Large intestine (tissue), 3 donors: ENCODE results near the gene FOXA3. TPM values are rescaled to one million over a fixed set of nuclear protein-coding genes. Genes with fewer than 3 reads are reported as not detected.

Source experiments
- DNase-seq, 2 donors: peaks; one replicate each; pipeline versions ENCODE4 v3.0.0 to v3.0.0-alpha.2; 2013
- H3K27ac ChIP-seq: one replicate; pipeline ENCODE4 v1.5.1; 2013; ENCODE audit warnings: low read length
- H3K27me3 ChIP-seq: 2 replicates; pipeline ENCODE4 v1.6.1; 2013; ENCODE audit warnings: low read length; ENCODE audit not compliant: control insufficient read depth, insufficient read depth
- H3K36me3 ChIP-seq: 2 replicates; pipeline ENCODE4 v1.6.1; 2013; ENCODE audit warnings: low read length; ENCODE audit not compliant: control insufficient read depth, insufficient read depth
- H3K4me1 ChIP-seq: one replicate; pipeline ENCODE4 v1.6.1; 2013; ENCODE audit warnings: low read length; ENCODE audit not compliant: control insufficient read depth, insufficient read depth
- H3K4me3 ChIP-seq: one replicate; pipeline ENCODE4 v1.5.1; 2013; ENCODE audit warnings: low read length
- H3K9me3 ChIP-seq: one replicate; pipeline ENCODE4 v1.6.1; 2013; ENCODE audit warnings: mild to moderate bottlenecking, low read depth, low read length, moderate library complexity; ENCODE audit not compliant: control insufficient read depth
- WGBS: methylation state at CpG from one replicate; pipeline ENCODE4 v1.1.5; 2013; ENCODE audit warnings: low lambda C conversion rate; ENCODE audit not compliant: insufficient coverage; 5-methylcytosine and 5-hydroxymethylcytosine counted together
- polyA plus RNA-seq: library from polyadenylated mRNA; unstranded; fragments of 120-200 nt; gene quantifications from one replicate; pipeline ENCODE4 v1.2.1, GENCODE V29; 2013

The FOXA3 gene
- polyA plus RNA-seq, 1 donor: 21.3 TPM

GRCh38 chr19:45881909-45882528, 17.9 kb downstream of the FOXA3 start:
- peaks cover 62% of the 10 kb centered on the region for H3K4me1 ChIP-seq
- H3K9me3 ChIP-seq: peaks cover 11% of the 10 kb centered on the region
- no CpG with 5 or more reads among the region's 4 CpGs for WGBS
- H3K4me3 ChIP-seq: peak overlapping the region; percentile 39
- no peaks in the 10 kb centered on the region for H3K27me3 ChIP-seq
- H3K27ac ChIP-seq: peak overlapping the region; percentile 84
- peak; percentile 82 to 96 for DNase-seq
- H3K36me3 ChIP-seq: peaks cover 11% of the 10 kb centered on the region

DNA sequence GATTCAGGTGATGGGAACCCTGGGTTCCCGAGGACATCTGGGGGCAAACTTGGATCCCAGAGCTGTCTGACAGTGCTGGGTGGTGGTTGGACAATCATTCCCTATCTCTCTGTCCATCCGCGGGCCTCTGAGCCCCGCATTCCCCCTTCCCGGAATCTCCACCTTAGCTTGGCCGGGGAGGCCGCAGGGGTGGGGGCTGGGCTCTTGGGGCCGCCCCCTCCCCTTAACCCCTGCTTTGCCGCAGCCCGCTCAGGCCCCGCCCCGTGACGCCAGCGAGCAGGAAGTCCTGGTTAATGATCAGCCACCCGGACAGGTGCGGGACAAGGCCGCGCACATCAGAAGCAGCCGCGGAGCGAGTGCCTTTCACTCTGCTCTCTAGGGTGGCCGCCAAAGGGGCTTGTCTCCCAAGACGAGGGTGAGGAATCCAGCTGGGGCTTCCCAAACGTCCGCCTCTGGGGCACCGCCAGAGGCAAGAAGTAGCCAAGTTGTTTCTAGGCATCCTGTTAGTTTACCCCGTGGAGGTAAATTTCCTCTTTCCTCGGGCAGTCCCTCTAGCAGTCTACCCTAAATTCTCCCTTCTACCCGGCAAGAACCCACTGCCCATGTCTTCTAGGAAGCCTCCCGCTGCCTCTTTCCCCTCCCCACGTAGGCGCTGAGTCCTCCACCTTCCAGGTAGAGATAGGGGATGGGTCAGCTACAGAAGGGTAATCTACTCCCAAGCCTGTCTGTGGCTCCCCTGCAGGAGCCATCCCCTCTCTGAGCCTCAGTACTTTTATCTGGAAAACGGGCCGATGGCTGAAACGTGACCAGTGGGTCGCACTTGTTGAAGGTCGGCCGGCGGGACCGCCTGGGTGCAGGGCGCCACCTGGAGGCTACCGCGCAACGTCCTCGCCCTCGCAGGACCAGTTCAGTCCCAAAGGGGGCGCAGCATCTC, 18.8 kb downstream of the FOXA3 start:
- WGBS: 20% methylated on average over 1 of the region's 47 CpGs
- DNase-seq: peak; percentile 93 to 97
- H3K4me1 ChIP-seq: peaks cover 58% of the 10 kb centered on the region
- peak overlapping the region; percentile 39 for H3K4me3 ChIP-seq
- H3K36me3 ChIP-seq: peaks cover 11% of the 10 kb centered on the region
- H3K27ac ChIP-seq: peak overlapping the region; percentile 84
- no peaks in the 10 kb centered on the region for H3K27me3 ChIP-seq
- peaks cover 11% of the 10 kb centered on the region for H3K9me3 ChIP-seq

GRCh38 chr19:45883586-45883880, 19.4 kb downstream of the FOXA3 start:
- no peak for DNase-seq
- peaks cover 51% of the 10 kb centered on the region for H3K4me1 ChIP-seq
- H3K27ac ChIP-seq: no peak overlapping the region
- peak overlapping the region; percentile 32 for H3K4me3 ChIP-seq
- no CpG with 5 or more reads among the region's 5 CpGs for WGBS
- H3K36me3 ChIP-seq: peaks cover 11% of the 10 kb centered on the region
- no peaks in the 10 kb centered on the region for H3K27me3 ChIP-seq
- H3K9me3 ChIP-seq: peaks cover 11% of the 10 kb centered on the region

- peaks cover 48% of the 10 kb centered on the region for H3K4me1 ChIP-seq
- H3K36me3 ChIP-seq: peaks cover 11% of the 10 kb centered on the region
- no peak overlapping the region for H3K27ac ChIP-seq
- DNase-seq: no peak
- H3K27me3 ChIP-seq: no peaks in the 10 kb centered on the region
- WGBS: no CpG with 5 or more reads among the region's 57 CpGs
- H3K4me3 ChIP-seq: peak overlapping the region; percentile 32
- H3K9me3 ChIP-seq: peaks cover 11% of the 10 kb centered on the region
Measured at GRCh38 chr19:45883881-45884681, 20.0 kb downstream of the FOXA3 start.

DNA sequence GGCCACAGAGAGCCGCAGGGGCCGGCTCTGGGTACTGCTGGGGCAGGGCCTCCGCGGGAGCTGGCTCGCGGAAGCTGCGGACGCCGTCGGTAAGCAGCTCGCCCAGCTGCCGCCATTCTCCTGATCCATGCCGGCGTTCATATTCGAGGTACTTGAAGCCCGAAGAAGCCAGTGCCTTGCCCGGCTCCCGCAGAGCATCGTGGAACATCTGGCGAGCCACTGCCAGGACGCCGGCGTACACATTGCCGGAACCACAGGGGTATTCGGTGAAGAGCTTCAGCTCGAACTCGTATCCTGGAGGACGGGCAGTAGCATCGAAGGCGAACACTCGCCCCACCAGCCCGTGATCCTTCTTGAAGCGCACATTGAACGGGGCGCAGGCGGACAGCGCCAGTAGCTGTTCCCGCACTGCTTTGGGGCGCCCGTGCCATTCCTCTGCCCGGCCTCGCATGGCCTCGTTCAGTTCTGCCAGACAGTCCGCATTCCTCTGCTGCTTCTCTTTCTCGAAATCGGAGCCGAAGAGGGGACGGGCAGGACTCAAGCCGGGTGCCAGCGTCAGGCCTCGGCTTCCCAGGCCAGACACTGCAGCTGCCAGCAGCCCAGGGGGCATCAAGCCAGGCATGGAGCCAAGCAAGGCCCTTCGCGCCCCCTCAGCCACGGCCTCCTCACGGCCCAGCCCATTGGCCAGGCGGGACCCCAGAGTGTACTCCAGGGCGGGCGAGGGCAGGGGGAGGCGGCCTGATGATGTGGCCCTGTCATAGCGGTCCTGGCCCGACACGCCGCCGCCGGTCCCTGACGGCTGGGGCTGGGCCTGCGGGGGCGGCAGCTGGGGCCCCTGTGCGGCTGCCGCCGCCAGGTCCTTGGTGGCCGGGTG, 20.8 kb downstream of the FOXA3 start:
- Histone ChIP-seq H3K4me1 (peaks cover 47% of the 10 kb centered on the region), H3K36me3 (peaks cover 12% of the 10 kb centered on the region)
- WGBS: no CpG with 5 or more reads among the region's 72 CpGs

DNA sequence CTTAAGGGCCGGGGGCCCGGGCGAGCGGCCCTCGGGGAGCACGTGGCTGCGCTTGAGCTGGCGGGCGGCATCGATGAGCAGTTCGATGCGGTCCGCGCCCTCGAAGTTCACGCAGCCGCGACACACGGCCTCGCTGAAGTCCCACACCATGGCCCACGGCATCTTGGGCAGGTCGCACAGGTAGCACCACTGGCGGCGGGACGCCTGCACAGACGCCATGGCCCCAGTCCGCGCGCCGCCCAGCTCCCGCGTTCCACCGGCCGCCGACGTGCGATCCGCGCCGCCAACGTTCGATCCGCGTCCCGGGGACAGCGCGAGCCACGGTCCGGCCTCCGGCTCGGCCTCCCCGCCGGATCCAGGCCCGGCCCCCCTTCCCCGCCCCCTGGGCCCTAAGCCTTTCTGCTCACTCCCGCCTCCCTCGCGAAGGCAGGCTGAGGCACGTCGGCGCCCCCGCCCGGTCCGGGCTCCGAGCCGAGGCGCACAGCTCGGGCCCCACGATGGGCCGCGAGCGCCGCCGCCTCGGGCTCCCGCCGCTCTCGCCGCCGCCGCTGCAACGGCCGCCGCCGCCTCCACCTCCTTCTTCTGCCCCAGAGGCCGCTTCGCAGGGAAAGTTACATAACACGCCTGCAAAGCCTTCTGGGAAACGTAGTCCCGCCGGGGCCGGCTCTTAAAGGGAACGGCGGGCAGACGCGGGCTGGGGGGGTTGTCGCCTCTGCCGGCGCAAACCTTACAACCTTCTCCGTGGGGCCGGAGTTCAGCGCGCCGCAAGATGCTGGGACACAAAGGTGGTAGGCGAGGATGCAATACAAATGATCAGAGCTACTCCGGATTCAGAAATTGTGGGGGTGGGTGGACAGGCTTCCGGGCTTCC, 21.7 kb downstream of the FOXA3 start, which contains the start of gene IRF2BP1:
IRF2BP1 (minus strand) TSS at position 586 of the 871 bp plus-strand sequence; CDS start at position 219, 367 bp downstream.
- H3K36me3 ChIP-seq: peaks cover 12% of the 10 kb centered on the region
- peak within 1 kb of the TSS; percentile 72 for H3K27ac ChIP-seq
- peak; percentile 89 to 96 for DNase-seq
- peaks cover 11% of the 10 kb centered on the region for H3K9me3 ChIP-seq
- WGBS: no CpG with 5 or more reads among the region's 107 CpGs
- peak within 1 kb of the TSS; percentile 66 for H3K4me3 ChIP-seq
- H3K4me1 ChIP-seq: peaks cover 40% of the 10 kb centered on the region
- H3K27me3 ChIP-seq: no peaks in the 10 kb centered on the region

More for the DNA sequence above, 20.8 kb downstream of the FOXA3 start:
- Histone ChIP-seq H3K4me3 (peak overlapping the region; percentile 66), H3K27me3 (no peaks in the 10 kb centered on the region), H3K27ac (peak overlapping the region; percentile 39), H3K9me3 (peaks cover 11% of the 10 kb centered on the region)
- no peak for DNase-seq

DNA sequence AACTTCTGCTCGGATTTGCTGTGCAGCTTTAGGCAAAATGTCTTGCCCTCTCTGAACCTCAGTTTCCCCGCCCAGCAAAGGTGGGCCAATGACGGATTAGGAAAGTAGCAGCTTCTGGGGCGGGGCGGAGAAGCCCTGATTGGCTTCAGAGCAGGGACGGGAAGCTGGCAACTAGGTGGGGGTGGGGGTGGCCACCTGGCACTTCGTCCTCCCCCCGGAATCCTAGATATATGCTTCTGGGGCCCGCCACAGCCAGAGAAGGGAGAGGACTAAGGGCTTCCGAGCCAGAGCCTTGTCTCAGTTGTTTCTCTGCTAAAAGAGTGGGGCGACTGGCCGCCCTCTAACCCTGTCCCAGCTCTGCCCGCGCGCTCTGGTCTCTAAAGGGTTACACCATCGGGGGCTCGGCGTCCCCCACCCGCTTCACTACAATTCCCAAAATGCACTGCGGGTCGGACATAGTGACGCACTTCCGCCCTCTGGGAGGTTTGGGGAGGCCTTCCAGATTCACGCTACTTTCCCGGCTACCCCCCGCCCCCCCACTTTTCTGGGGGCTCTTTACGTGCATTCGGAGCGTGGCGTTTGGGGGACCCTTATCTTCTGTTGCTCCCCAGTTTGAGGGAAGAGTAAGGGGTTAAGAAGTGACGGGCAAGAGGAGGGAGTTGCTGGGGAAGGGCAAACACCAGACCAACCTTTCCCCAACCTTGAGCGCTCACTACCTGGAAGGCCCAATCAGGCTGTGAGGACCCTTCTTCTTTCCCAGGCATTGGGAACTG, 22.5 kb downstream of the FOXA3 start:
- no CpG with 5 or more reads among the region's 32 CpGs for WGBS
- Histone ChIP-seq H3K36me3 (peaks cover 12% of the 10 kb centered on the region), H3K27ac (peak overlapping the region; percentile 72), H3K9me3 (peaks cover 11% of the 10 kb centered on the region), H3K27me3 (no peaks in the 10 kb centered on the region), H3K4me1 (peaks cover 32% of the 10 kb centered on the region), H3K4me3 (peak overlapping the region; percentile 66)
- peak; percentile 85 to 92 for DNase-seq

- 80% methylated on average over 2 of the region's 10 CpGs for WGBS
Measured at GRCh38 chr19:45887200-45887710, 23.1 kb downstream of the FOXA3 start.

More at GRCh38 chr19:45887200-45887710, 23.1 kb downstream of the FOXA3 start:
- H3K27ac ChIP-seq: peak overlapping the region; percentile 72
- peaks cover 15% of the 10 kb centered on the region for H3K36me3 ChIP-seq
- peaks cover 11% of the 10 kb centered on the region for H3K9me3 ChIP-seq
- H3K27me3 ChIP-seq: no peaks in the 10 kb centered on the region
- H3K4me3 ChIP-seq: peak overlapping the region; percentile 66
- H3K4me1 ChIP-seq: peaks cover 26% of the 10 kb centered on the region
- DNase-seq: no peak
